ACHN (cell line): ENCODE results near the gene FADD.

Source experiments
- DNase-seq: peaks from one replicate; pipeline ENCODE4 v3.0.0-alpha.2; 2015
- in situ Hi-C: cut with HindIII; loops from 2 replicates; pipeline ENCODE4 v1.10.0; 2017; ENCODE audit warnings: low sequenced_read_pairs, low pct_ligation_motif_present, low pct_unique_long_range_greater_than_20kb

The FADD gene

DNA sequence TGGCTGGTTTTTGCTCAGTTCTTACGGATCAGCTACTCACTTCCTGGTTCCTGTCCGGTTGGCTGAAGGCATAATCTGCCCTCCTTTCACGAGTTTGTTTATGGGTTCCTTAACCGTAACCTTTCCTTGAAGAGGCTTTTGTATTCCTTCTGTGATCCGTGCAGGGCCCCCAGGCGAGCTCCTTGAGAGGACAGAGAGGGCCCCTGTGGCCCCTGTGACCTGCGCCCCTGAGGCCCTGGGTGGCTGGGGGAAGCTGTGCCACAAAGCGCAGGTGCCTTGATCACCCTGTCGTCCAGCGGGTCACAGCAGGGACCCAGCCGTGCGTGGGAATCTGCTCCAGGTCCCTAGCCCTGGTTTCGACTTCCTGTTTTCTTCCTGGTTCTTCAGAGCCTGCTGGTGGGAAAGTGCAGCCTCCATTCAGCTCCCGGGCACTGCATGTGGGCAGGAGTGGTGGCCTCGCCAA is 27.8 kb upstream of the FADD start:
- no peak for DNase-seq
- in situ Hi-C loops, result no loop called here

DNA sequence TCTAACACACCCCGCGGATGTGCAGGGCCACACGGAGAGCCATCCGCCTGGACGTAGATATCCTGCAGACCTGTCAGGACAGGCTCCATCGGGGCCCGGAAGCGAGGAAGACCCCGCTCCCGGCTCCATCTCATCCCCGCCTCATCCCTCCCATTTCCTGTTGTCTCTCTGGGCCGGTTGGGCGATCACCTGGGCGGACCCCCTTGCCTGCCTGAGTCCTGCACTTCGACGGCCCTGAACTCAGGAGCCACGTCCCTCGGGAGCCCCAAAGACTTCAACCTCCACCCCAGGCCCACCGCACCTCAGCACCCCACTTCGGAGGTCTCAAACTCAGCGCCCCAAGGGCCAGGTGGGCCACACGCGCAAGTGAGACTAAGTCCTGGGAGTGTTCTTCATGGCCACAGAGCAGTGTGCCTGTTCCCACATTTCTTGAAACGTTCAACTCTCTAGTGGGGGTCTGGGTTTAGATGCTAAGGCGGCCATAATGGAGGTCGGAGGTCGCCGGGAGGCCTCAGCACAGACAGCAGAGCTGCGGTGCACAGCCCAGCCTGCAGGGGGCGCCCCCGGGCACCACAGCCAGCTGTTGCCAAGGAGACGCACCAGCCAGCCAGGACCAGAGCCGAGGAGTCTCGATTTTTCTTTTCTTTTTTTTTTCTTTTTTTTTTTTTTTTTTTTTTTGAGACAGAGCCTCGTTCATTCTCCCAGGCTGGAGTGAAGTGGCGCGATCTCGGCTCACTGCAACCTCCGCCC is 26.0 kb upstream of the FADD start:
- DNase-seq, result peak; percentile 8
- in situ Hi-C loops, result no loop called here

DNA sequence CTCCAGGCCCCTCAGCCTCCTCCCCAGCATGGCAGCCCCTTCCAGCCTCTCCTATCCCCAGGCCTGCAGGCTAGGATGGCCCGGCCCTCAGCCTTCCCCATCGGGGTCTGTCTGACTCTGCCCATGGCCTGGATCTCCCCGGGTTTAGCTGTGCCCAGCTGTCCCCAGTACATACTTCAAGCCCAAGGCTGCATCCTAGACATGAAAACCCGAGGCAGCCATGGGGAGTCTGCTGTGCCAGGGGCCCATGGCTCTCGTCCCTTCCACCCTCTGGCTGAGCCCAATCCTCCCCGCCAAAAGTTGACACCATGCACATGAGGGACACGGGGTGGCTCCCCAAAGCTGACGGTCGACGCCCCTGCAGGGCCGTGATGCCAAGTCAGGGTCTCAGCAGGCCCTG is 22.2 kb upstream of the FADD start:
- DNase-seq, result no peak
- in situ Hi-C loops, result no loop called here

DNA sequence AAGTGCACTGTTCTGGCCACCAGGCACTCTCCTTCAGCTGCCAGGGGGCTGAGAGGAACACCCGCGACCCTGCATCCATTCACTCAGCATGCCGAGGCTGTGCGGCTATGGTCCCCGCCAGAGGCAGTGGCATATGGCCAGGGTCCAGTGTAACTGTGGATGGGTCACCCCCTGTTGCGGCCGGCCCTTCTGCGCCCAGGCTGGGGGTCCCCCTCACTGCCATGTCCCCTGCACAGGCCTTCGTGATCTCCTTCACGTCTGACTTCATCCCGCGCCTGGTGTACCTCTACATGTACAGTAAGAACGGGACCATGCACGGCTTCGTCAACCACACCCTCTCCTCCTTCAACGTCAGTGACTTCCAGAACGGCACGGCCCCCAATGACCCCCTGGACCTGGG is 20.8 kb upstream of the FADD start:
- in situ Hi-C loops, result no loop called here
- DNase-seq, result no peak

DNA sequence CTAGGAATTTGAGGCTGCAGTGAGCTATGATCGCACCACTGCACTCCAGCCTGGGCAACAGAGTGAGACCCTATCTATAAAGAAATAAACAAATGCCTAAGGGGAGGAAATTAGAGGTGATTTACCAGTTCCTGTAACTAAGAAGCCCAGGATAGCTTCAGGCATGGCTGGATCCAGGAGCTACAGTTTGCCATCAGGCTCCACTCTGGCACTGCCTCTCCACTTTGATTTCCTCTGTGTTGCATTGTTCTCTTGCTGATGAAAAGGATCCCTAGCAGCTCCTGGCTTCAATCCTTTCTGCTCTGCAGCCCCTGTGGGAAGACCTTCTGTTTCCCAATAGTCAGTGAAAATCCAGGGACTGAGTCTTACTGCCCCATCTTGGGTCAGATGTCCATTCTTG is 20.1 kb upstream of the FADD start:
- in situ Hi-C loops, result no loop called here
- DNase-seq, result no peak

DNA sequence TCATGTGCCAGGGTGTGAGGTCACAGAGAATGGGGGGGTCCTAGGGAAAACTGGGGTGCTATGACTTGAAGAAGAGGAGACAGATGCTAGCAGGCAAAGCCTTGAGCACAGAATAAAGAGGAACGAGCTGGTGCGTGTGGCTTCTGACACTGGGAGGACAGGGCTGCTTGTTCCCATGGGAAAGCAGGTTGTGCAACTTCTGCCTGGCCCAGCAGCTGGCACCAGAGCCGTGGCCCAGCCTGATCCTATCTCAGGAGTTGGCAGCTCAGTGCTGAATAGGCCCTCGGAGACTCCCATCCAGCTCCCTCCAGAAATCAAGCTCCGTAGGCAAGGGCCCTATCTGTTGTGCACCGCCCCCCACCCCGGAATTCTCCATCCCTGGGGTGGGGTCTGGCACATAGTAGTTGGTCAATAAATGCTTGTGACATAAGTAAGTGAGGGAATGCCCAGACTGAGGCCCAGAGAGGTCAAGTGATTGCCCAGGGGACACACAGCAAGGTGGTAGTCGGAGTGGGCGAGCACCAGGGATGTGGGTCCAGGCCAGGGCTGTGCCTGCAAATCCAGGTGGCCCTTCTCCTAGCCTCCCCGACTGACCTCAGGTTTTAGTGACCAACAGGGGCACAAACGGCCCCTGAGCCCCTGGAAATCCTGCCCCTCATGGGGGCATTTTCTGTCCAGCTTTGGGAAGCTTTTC is 19.5 kb upstream of the FADD start:
- in situ Hi-C loops, result no loop called here
- no peak for DNase-seq

DNA sequence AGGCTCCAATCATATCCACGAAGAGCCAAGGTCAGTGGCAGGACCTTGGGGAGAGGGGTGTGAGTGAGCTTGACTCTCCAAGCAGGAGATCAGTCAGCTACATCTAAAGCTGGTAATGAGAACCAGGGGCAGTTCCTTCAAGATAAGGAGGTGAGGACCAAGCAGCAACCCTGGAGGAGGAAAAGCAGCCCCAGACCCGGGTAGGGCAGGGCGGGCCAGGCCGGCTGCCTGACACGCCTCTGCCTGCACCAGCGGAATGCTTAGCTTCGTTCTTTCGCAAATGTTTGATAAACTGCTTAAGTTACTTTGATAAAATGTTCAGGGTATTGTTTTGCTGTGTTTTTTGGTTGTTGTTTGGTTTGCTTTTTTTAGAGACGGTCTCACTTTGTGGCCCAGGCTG is 18.7 kb upstream of the FADD start:
- DNase-seq, result no peak
- in situ Hi-C loops, result no loop called here

DNA sequence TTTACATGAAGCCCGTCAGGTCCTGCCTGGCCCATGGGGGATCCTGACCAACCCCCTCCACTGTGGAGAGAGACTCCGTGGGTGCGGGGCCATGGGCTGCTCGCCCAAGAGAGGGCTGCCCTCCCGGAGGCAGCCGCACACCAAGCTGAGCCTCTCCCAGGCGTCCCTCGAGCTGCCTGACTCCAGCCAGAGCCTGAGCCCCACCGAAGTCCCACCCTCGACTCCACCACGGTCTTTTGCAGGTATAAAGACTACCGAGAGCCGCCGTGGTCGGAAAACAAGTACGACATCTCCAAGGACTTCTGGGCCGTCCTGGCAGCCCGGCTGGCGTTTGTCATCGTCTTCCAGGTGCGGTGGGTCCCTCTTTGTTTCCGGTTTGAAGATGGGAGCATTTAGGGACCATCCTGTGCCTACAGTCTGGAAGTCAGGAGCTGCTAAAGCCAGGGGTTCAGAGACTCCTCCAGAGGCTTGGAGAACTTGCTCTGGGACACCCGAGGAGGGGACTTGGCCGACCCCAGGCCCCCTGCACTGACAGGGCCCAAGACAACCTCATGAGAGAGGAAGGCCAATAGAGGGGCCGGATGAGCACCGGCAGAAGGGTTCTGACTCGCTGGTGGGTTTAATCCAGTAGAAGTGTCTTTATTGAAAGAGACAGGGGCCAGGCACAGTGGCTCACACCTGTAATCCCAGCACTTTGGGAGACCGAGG is 17.6 kb upstream of the FADD start:
- in situ Hi-C loops, result no loop called here
- DNase-seq, result no peak

DNA sequence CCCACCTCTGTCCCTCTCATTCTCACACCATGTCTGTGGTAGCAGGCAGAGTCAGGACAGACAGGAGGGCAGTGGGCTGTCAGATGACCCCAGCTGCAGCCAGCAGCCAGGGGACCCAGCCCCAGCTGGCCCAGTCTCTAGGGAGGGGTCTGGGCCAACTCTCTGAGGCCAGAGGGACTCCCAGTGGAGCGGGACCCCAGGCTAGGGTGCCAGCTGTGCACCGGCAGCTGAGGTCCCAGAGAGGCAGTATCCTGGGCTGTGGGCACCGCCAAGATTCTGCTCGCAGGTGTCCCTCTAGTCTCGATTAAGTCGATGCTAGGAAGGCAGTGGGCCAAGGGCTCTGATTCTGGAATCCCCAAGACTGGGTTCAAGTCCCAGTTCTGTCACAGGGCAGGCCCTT is 16.7 kb upstream of the FADD start:
- no peak for DNase-seq
- in situ Hi-C loops, result no loop called here

DNA sequence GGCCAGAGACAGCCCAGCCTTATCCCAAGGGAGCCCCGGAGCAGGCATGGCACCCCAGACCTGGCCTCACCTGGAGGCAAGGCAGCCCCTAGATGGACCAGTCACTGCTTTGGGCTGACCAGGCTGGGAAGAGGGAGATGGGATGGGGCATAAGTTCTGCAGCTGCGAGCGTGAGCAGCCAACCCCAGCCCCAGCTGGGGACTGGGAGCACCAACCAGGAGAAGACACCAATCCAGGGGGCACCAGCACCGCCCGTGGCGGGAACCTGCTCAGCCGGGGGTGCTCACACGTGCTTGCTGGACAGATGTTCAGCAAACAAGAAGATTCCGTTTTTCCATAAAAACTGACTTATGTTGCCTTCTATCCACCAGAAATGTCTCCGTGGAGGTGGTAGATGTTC is 16.2 kb upstream of the FADD start:
- no peak for DNase-seq
- in situ Hi-C loops, result no loop called here

DNA sequence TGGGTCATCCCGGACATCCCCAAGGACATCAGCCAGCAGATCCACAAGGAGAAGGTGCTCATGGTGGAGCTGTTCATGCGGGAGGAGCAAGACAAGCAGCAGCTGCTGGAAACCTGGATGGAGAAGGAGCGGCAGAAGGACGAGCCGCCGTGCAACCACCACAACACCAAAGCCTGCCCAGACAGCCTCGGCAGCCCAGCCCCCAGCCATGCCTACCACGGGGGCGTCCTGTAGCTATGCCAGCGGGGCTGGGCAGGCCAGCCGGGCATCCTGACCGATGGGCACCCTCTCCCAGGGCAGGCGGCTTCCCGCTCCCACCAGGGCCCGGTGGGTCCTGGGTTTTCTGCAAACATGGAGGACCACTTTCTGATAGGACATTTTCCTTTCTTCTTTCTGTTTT is 15.3 kb upstream of the FADD start:
- DNase-seq, result no peak
- in situ Hi-C loops, result no loop called here

DNA sequence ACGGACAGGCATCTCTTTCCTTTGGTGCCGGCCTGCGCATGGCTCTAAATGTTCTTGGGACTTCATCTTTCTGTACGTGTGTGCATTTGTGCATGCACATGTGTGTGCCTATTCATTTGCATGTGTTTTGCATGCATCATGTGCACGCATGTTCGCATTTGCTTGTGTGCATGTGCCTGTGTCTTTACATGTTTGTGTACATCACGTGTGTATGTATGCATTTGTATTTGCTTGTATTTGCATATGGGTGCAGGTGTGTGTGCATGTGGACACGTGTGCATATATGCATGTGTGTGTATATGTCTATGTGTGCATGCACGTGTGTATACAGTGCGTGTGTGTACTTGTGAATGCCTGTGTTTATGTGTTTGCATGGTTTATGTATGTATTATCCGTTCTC is 13.5 kb upstream of the FADD start:
- no peak for DNase-seq
- in situ Hi-C loops, result no loop called here

DNA sequence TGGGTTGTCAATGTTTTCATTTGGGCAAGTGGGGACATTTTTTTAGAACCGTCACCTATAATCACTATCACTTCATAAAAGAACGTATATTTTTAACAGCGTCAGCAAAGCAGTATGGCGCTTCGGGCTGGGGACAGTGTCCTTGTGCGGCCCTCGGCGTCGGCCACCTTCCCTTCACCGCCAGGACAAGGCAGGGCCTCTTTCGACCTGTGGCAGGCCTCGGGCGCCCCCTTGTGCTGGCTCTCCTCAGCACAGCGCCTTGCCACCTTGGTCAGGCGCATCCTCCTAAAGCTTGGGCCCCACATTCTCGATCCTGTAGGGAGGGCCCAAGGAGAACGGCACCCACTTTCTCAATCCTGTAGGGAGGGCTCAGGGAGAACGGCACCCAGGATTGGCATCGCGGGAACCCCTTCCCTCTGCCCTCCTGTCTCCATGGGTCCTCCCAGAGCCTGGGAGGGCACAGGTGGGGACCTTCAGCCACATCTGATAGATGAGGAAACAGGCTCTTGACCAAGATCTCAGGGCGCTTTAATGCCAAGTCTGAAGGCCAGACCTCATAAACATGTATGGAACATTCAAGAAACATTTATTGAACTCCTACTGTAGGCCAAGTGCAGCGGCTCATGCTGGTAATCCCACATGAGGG is 11.5 kb upstream of the FADD start:
- in situ Hi-C loops, result no loop called here
- DNase-seq, result peak; percentile 34

DNA sequence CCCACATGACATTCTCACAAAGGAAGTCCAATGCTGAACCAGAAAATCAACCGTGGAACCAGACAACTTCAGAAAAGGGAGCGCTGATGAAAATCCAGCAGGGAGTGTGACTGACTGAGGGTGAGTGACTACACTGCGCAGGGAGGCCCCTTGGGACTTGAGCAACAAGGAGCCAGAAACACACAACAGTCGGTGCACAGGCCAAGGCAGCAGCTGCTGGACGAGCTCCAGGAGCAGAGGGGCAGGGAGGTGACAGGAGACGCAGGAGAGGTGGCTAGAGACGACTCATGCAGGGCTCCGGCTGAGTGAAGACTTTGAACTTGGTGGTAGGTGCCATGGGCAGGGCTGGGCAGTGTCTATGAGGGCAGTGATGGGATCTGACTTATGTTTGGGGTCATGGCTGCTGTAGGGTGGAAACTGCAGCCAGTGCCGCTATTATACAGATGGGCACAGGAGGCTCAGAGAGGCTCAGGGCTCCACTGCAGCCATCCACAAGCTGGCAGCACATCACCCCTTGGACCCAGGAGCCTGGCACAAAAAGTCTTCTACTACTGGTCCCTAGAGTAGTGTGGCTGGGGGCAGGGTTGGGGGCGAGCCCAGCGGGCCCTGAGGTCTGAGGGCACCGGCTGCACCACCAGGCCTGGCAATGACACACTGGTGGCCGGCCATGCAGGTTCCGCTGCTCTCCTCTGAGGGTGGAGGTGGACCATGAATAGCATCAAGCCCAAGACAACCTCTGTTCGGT is 10.3 kb upstream of the FADD start:
- in situ Hi-C loops, result no loop called here
- no peak for DNase-seq

DNA sequence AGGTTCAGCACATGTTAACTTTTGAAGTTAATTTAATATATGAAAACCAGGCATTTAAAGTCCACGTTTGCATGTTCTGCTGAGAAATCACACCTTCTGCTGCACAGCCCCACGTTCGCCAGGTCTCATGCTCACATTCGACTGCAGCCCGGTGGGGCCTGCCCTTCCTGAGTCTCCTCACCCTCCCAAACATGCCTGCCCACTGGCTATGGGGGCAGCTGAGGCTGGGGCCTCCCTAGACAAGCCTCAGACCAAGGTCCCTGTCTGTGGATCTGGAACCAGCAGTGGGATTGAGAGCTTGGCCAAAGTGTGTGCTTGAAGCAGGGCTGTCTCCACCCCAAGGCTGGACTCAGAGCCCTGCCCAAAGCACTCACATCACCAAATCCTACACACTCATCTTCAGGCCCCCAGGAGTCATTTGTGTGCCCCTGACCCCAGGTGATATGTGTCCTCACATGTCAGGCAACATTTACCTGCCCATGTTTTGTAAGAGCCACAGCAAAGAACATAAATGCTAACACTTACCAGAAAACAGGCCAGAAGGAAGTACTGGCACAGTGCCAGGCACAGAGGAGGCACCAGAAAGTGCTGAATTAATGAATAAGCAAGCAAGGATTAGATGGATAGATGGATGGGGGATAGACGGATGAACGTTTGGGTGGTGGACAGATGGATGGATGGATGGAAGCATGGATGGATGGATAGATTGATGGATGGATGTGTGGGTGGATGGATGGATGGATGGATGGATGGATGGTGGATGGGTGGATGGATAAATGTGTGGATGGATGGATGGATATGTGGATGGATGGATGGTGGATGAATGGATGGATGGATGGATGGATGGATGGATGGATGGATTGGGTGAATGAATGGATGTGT is 9.4 kb upstream of the FADD start:
- DNase-seq, result no peak
- in situ Hi-C loops, result no loop called here

DNA sequence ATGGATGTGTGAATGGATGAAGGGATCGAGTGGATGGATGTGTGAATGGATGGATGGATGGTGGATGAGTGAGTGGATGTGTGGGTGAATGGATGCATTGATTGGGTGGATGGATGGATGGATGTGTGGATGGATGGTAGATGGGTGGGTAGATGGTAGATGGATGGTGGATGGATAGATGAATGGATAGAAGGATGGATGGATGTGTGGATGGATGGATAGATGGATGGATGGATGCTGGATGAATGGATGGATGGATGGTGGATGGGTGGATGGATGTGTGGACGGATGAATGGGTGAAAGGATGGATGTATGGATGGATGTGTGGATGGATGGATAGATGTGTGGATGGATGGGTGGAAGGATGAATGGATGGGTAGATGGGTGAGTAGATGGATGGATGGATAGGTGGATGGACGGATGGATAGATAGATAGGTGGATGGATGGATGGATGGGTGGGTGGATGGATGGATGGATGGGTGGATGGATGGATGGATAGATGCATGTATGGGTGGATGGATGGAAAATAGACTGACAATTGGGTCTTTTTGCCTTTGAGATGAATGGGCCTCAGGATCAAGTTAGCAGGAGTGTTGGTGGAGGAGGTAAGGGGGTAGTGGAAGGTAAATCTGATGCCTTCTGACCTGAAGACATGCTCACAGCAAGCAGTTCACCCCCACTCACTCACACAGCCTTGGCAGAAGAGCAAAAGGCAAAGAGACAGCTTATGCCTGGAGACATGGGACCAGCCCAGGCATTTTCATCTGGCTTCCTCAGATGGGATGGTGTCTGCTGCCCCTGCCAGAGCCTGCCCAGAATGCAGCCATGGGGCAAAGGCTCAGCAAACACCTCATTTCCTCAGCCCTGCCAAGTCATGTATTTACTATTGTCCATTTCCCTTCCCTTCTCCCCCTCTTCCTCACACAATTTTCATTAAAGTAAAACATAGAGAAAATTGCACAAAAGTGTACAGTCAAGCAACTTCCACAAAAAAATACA is 8.0 kb upstream of the FADD start:
- no peak for DNase-seq
- in situ Hi-C loops, result no loop called here
